HG03571 (cell line): Measurements from ENCODE around the gene ZBTB9.
A peak's percentile ranks its signal among the peaks of the same experiment; 100 is the strongest.

Source experiments
- ATAC-seq: cut with Tn5 transposase; IDR thresholded peaks from one replicate; pipeline ENCODE4 v1.9.1; 2021; ENCODE audit not compliant: unreplicated experiment

Gene ZBTB9

GRCh38 chr6:33454009-33454946 lies at the start of gene ZBTB9:
Gene ZBTB9, plus strand, starts transcription at chr6:33454576. Its CDS starts 525 bp downstream, at chr6:33455101.
- peak; percentile 98 for ATAC-seq

GRCh38 chr6:33404884-33405283 lies 49.5 kb upstream of the ZBTB9 start:
- ATAC-seq = no peak

GRCh38 chr6:33405386-33405940 lies 48.9 kb upstream of the ZBTB9 start:
- ATAC-seq = no peak

GRCh38 chr6:33406126-33406525 lies 48.2 kb upstream of the ZBTB9 start:
- no peak for ATAC-seq

- no peak for ATAC-seq
Observed at GRCh38 chr6:33407132-33407718, 47.2 kb upstream of the ZBTB9 start.

- ATAC-seq = peak; percentile 63
Observed at GRCh38 chr6:33410050-33410710, 44.2 kb upstream of the ZBTB9 start.

- ATAC-seq = peak; percentile 33
Observed at GRCh38 chr6:33410711-33411631, 43.4 kb upstream of the ZBTB9 start, which contains the start of gene PHF1. Gene PHF1, plus strand, starts transcription at chr6:33411014. Its CDS starts 1,250 bp downstream, at chr6:33412264.

GRCh38 chr6:33411632-33412005 lies 42.8 kb upstream of the ZBTB9 start:
- ATAC-seq = no peak

GRCh38 chr6:33412140-33413009 lies 42.0 kb upstream of the ZBTB9 start:
- ATAC-seq = no peak

- no peak for ATAC-seq
Observed at GRCh38 chr6:33413241-33414120, 40.9 kb upstream of the ZBTB9 start.

- no peak for ATAC-seq
Observed at GRCh38 chr6:33414592-33415271, 39.6 kb upstream of the ZBTB9 start.

GRCh38 chr6:33415831-33416230 lies 38.5 kb upstream of the ZBTB9 start:
- ATAC-seq = no peak

GRCh38 chr6:33416386-33417127 lies 37.8 kb upstream of the ZBTB9 start:
- ATAC-seq = no peak

GRCh38 chr6:33417128-33417902 lies 37.1 kb upstream of the ZBTB9 start:
- ATAC-seq = no peak

- peak; percentile 72 for ATAC-seq
Observed at GRCh38 chr6:33417903-33418689, 36.3 kb upstream of the ZBTB9 start, which contains the start of gene CUTA. Gene CUTA, minus strand, starts transcription at chr6:33418107. Its CDS starts 107 bp downstream, at chr6:33418000.
